HG02943 (cell line): ENCODE data around the gene KCNAB1.

Source experiments
- ATAC-seq: cut with Tn5 transposase; IDR thresholded peaks from one replicate; pipeline ENCODE4 v1.9.1; 2021; ENCODE audit warnings: mild to moderate bottlenecking, low read depth, moderate library complexity; ENCODE audit not compliant: unreplicated experiment

KCNAB1 gene

DNA sequence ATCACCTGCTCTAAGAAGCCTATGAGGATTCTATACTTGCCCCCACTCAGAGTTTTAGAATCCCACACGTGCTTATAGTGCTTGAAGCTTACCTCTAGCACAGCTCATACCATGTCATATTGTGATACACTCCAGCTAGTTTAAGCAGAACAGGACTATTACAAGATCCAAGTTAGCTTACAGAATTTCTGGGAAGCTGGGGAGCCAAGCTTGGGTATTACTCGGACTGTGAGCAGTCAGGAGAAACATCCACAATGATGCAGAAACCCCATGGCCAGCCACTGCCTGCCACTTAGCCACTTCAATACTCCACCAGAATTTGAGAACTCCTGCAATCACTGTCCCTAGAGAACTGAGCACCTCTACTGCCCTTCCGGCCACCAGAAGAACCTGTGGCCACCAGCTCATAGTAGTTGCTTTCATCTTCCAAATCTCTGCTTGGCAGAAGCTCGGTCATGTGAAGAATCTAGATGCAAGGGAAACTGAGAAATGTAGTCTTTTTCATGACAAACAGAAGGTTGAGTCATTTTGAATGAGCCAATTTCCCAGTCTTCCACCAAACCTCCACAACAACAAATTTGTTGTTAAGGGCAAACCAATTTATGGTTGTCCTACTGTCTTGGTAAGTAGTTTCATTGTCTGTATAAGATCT, 462.3 kb downstream of the KCNAB1 start:
- ATAC-seq = peak; percentile 54

DNA sequence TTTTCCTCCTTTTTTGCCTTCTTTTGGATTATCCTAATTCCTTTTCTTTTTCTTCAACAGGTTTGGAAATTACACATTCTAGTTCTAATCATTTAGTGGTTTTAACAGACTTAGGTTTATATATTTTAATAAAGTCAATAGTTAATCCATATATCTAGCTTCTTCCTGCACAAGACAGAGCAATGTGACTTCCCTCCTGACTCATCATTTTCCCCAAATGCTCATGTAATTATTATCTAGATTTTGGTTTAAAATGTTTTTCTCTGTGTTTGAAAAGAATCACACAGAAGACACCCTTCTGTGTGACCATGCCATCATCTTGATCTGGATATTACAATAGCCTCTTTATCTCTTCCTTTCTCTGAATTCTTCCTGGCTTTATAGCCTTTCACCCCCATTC, 463.1 kb downstream of the KCNAB1 start:
- ATAC-seq = no peak

DNA sequence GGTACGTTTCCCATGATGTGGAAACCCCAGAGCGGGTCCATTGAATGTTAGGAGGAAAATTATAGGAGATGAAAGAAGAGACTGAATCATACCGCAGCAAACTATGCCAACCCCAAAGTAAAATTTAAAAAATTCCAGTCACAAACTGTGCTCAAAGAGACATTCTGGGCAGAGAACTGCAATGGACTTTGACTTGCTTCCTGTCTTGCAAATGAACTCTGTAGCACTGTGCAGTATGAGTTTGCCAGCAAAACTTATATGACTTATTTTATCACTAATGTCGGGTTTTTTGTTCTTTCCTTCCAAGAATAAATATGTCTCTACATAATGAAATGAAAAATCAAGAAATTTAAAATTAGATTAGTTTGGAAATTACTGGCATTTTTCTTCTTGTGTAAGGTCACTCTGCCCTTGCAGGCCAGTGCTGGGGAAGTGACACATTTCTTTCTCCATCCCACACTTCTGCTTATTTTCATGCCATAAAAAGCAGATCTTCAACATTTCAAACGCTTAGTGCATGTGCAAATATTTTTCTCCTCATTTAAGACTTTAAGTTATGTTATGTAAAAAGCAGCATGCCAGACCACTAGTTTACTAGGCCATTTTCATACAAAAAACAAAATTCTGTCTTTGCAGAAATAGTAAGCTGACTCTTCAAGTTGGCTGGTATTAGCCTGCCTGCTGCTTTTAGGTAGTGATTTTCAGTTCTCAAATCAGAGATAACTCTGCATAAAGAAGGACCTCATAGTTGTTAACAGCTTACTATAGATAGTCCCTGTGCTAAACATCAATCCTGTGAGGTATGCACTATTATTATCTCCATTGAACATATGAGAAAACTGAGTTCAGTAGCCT, 466.8 kb downstream of the KCNAB1 start:
- no peak for ATAC-seq

DNA sequence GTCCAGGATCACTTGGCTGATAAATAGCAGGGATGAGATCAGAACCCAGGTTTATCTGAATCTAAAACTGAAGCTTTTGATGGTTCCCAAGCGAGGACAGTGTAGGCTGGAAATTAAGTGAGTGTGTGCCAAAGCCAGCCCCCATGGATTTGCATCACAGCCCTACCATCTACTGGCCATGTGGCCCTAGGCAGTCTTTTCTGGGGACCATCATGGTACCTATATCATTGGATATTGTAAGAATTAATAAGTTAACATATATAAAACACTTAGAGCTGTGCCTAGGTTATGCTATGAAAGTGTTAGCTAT, 467.3 kb downstream of the KCNAB1 start:
- ATAC-seq = no peak
